ENCODE measurements around the gene KRT6C.

The KRT6C gene

DNA sequence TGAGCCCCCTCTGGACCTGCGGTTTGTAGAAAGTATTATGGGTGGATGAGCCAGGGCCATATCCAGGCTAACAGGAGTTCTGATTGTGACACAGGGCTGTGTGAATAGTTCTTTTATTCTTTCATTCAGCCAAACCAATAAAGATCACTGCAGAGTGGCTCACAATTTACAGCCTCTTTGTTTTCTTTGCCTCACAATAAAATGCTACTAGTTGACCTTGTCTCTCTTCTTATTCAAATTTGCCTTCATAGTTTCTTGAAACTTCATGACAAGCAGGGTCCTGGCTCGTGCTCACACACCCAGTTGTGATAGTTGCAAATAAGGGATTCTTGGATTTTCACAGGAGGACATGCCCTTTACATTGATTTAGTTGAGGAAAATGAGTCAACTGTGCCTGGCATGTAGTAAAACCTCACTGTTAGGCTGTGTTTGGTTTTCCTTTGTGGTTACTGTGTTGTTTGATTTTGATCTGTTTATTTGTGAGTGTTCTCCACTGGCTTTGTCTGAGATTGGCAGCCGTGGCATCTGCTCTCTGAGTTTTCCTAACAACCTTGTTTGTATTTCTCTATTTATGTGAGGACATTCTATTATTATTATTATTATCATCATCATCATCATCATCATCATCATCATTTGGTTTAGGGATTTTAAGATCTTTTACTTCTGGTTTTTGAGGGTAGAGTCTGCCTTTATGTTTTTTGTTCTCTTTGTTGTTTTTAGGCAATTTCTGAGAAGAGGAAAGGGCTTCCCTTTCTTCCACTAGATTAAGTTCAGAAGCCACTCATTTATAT, 19.0 kb downstream of the KRT6C start:
- CTCF ChIA-PET: interaction anchor here (1.1 kb wide), 1 partner anchor 59 kb away, joined by 3 read pairs; no protein-coding TSS in a partner anchor
- POLR2A ChIA-PET: no interaction called here
- peaks cover 3% of the 10 kb centered on the region; the same call in 1 of the 2 replicates for H3K4me1 ChIP-seq (ENCODE audit: control insufficient read depth, insufficient read depth, low read length)
- TF ChIP-seq ZNF391 (tag by site-specific recombination; IDR thresholded peaks at IDR 0.05; ENCODE audit: borderline replicate concordance, low read depth): no peak
- TF ChIP-seq, protein P1, sequence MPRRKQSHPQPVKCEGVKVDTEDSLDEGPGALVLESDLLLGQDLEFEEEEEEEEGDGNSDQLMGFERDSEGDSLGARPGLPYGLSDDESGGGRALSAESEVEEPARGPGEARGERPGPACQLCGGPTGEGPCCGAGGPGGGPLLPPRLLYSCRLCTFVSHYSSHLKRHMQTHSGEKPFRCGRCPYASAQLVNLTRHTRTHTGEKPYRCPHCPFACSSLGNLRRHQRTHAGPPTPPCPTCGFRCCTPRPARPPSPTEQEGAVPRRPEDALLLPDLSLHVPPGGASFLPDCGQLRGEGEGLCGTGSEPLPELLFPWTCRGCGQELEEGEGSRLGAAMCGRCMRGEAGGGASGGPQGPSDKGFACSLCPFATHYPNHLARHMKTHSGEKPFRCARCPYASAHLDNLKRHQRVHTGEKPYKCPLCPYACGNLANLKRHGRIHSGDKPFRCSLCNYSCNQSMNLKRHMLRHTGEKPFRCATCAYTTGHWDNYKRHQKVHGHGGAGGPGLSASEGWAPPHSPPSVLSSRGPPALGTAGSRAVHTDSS (tag by site-specific recombination; IDR thresholded peaks at IDR 0.05): peak; percentile 94
- peak; percentile 63 for TF ChIP-seq ZBTB17 (tag by site-specific recombination; IDR thresholded peaks at IDR 0.05)
- TF ChIP-seq ZNF777 (tag by site-specific recombination; IDR thresholded peaks at IDR 0.05; ENCODE audit: borderline replicate concordance): no peak
- H3K27ac ChIP-seq (ENCODE audit: extremely low read depth, low read depth, low read length): no peak overlapping the region
- H3K36me3 ChIP-seq (ENCODE audit: control insufficient read depth in 2 of 2, insufficient read depth in 1 of 2, low read length in 2 of 2): no peaks in the 10 kb centered on the region
- H3K9me3 ChIP-seq (ENCODE audit: control insufficient read depth, insufficient read depth, low read depth, low read length): no peaks in the 10 kb centered on the region
- no peak overlapping the region for H3K4me3 ChIP-seq (ENCODE audit: low read depth, low read length)

DNA sequence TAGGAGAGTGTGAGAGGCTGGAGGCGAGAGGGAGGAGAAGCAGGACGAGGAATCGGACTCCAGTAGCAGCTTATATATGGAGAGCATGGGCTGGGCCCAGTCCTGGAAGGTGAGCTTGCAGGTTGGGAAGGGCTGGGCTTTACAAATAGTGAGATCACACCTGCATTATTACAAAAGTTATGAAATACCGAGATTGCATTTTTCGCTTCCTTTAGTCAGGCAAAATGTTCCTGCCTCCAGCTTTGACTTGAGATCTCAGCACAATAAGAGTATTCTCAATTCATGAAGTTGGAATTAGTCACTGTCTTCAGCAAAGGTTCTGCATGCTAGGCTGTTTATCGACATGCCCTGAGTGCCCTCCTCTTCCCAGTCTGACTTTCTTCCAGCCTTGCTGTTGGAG, 21.5 kb downstream of the KRT6C start, which contains the start of gene KRT6B:
Gene KRT6B, minus strand, starts transcription at position 46 of the 400 bp plus-strand sequence. CDS start 68 bp downstream, outside the sequence.
- peaks cover 3% of the 10 kb centered on the region; the same call in 1 of the 2 replicates for H3K4me1 ChIP-seq (ENCODE audit: control insufficient read depth, insufficient read depth, low read length)
- POLR2A ChIA-PET: no interaction called here
- CTCF ChIA-PET: no interaction called here
- no peak within 1 kb of the TSS for H3K4me3 ChIP-seq (ENCODE audit: low read depth, low read length)
- no peak within 1 kb of the TSS for H3K27ac ChIP-seq (ENCODE audit: extremely low read depth, low read depth, low read length)
- no peaks in the 10 kb centered on the region for H3K36me3 ChIP-seq (ENCODE audit: control insufficient read depth in 2 of 2, insufficient read depth in 1 of 2, low read length in 2 of 2)
- TF ChIP-seq TRIM28 (IDR thresholded peaks at IDR 0.05; ENCODE audit: borderline replicate concordance, low read length): no peak
- TF ChIP-seq YY1 (tag by site-specific recombination; IDR thresholded peaks at IDR 0.05): no peak
- no peak for TF ChIP-seq ZNF560 (tag by site-specific recombination; IDR thresholded peaks at IDR 0.05; ENCODE audit: borderline replicate concordance)
- TF ChIP-seq ZFP69B (tag by site-specific recombination; IDR thresholded peaks at IDR 0.05): no peak
- TF ChIP-seq, protein P2, sequence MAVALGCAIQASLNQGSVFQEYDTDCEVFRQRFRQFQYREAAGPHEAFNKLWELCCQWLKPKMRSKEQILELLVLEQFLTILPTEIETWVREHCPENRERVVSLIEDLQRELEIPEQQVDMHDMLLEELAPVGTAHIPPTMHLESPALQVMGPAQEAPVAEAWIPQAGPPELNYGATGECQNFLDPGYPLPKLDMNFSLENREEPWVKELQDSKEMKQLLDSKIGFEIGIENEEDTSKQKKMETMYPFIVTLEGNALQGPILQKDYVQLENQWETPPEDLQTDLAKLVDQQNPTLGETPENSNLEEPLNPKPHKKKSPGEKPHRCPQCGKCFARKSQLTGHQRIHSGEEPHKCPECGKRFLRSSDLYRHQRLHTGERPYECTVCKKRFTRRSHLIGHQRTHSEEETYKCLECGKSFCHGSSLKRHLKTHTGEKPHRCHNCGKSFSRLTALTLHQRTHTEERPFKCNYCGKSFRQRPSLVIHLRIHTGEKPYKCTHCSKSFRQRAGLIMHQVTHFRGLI (tag by site-specific recombination; IDR thresholded peaks at IDR 0.05): no peak
- TF ChIP-seq ZNF747 (tag by site-specific recombination; IDR thresholded peaks at IDR 0.05): no peak
- TF ChIP-seq HOXA7 (CRISPR knock-in tag; IDR thresholded peaks at IDR 0.05; ENCODE audit: borderline replicate concordance): no peak
- no peak for TF ChIP-seq ZBTB48 (tag by site-specific recombination; IDR thresholded peaks at IDR 0.05)
- TF ChIP-seq ZNF133 (tag by site-specific recombination; IDR thresholded peaks at IDR 0.05): no peak
- TF ChIP-seq BCL11A (tag by site-specific recombination; IDR thresholded peaks at IDR 0.05; ENCODE audit: low read depth): no peak
- TF ChIP-seq, protein P3, sequence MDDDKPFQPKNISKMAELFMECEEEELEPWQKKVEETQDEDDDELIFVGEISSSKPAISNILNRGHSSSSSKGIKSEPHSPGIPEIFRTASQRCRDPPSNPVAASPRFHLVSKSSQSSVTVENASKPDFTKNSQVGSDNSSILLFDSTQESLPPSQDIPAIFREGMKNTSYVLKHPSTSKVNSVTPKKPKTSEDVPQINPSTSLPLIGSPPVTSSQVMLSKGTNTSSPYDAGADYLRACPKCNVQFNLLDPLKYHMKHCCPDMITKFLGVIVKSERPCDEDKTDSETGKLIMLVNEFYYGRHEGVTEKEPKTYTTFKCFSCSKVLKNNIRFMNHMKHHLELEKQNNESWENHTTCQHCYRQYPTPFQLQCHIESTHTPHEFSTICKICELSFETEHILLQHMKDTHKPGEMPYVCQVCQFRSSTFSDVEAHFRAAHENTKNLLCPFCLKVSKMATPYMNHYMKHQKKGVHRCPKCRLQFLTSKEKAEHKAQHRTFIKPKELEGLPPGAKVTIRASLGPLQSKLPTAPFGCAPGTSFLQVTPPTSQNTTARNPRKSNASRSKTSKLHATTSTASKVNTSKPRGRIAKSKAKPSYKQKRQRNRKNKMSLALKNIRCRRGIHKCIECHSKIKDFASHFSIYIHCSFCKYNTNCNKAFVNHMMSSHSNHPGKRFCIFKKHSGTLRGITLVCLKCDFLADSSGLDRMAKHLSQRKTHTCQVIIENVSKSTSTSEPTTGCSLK (tag by site-specific recombination; IDR thresholded peaks at IDR 0.05): no peak
- no peak for TF ChIP-seq PRDM1 (tag by site-specific recombination; IDR thresholded peaks at IDR 0.05)
- TF ChIP-seq, protein P4, sequence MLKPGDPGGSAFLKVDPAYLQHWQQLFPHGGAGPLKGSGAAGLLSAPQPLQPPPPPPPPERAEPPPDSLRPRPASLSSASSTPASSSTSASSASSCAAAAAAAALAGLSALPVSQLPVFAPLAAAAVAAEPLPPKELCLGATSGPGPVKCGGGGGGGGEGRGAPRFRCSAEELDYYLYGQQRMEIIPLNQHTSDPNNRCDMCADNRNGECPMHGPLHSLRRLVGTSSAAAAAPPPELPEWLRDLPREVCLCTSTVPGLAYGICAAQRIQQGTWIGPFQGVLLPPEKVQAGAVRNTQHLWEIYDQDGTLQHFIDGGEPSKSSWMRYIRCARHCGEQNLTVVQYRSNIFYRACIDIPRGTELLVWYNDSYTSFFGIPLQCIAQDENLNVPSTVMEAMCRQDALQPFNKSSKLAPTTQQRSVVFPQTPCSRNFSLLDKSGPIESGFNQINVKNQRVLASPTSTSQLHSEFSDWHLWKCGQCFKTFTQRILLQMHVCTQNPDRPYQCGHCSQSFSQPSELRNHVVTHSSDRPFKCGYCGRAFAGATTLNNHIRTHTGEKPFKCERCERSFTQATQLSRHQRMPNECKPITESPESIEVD (tag by site-specific recombination; IDR thresholded peaks at IDR 0.05): no peak
- TF ChIP-seq ZNF510 (tag by site-specific recombination; IDR thresholded peaks at IDR 0.05; ENCODE audit: insufficient replicate concordance): no peak
- no peak for TF ChIP-seq BCL6B (tag by site-specific recombination; IDR thresholded peaks at IDR 0.05)
- no peak for TF ChIP-seq ZNF558 (tag by site-specific recombination; IDR thresholded peaks at IDR 0.05)
- TF ChIP-seq ZNF324 (tag by site-specific recombination; IDR thresholded peaks at IDR 0.05): no peak
- H3K9me3 ChIP-seq (ENCODE audit: control insufficient read depth, insufficient read depth, low read depth, low read length): no peaks in the 10 kb centered on the region

All from HEK293 (cell line).